NT2/D1 (cell line): ENCODE data around the gene OR10Z1.

ENCODE experiments used
- SUZ12 ChIP-seq: IDR thresholded peaks from 2 replicates; pipeline ENCODE4 v1.6.1; 2011; ENCODE audit not compliant: insufficient read length, insufficient read depth; ENCODE audit errors: extremely low read depth
- YY1 ChIP-seq: IDR thresholded peaks from 2 replicates; pipeline ENCODE4 v1.6.1; 2011; ENCODE audit not compliant: insufficient read length, insufficient read depth

- no peak for TF ChIP-seq YY1
- no peak for TF ChIP-seq SUZ12
Observed at GRCh38 chr1:158644449-158644848, 39.4 kb downstream of the OR10Z1 start.
